ENCODE results near the gene OPCML. TPM values are rescaled to one million over a fixed set of nuclear protein-coding genes. Genes with fewer than 3 reads are reported as not detected.

The OPCML gene
- total RNA-seq, 1 experiment from 2014 or later = not detected

DNA sequence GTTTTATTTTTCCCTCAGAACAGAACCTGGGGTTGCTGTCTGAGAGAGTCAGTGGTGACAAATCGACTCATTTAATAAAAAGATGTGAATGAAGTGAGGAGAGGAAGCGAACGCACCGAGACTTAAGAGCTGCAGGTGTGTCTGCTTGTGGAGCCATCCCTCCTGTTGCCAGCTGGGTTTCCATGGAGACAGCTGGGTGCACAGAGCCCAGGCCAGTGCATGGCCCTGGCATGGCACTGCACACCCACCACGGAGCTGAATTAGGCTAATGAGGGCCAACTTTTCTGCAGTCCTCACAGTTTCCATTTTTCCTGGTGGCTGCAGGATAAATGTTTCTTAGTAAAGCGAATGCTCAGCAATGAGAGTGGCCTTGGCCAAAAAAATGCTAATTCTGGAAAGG is 750.2 kb downstream of the OPCML start:
- H3K27me3 ChIP-seq (ENCODE audit: insufficient read depth, low read depth) = peaks cover 8% of the 10 kb centered on the region; the same call in 1 of the 2 replicates
- no peaks in the 10 kb centered on the region for H3F3A ChIP-seq (ENCODE audit: insufficient read depth, low read depth)
- H3K36me3 ChIP-seq (ENCODE audit: low read depth) = no peaks in the 10 kb centered on the region
- no peak overlapping the region for H2AFZ ChIP-seq
- BruUV-seq (replicated peaks) = no TSS peak
- no peak overlapping the region for H3K4me2 ChIP-seq
- H3K9me3 ChIP-seq (ENCODE audit: insufficient read depth, low read depth) = no peaks in the 10 kb centered on the region
- intact Hi-C loops (cut with micrococcal nuclease; ENCODE audit: unreplicated experiment) = no loop called here
- POLR2A ChIA-PET (ENCODE audit: unreplicated experiment) = no interaction called here
- H4K20me1 ChIP-seq (ENCODE audit: insufficient read depth) = no peaks in the 10 kb centered on the region
- H3K27ac ChIP-seq = no peak overlapping the region
- no peak for DNase-seq
- CTCF ChIA-PET = no interaction called here
- H3K4me3 ChIP-seq = no peak overlapping the region
- TF ChIP-seq, protein P1, sequence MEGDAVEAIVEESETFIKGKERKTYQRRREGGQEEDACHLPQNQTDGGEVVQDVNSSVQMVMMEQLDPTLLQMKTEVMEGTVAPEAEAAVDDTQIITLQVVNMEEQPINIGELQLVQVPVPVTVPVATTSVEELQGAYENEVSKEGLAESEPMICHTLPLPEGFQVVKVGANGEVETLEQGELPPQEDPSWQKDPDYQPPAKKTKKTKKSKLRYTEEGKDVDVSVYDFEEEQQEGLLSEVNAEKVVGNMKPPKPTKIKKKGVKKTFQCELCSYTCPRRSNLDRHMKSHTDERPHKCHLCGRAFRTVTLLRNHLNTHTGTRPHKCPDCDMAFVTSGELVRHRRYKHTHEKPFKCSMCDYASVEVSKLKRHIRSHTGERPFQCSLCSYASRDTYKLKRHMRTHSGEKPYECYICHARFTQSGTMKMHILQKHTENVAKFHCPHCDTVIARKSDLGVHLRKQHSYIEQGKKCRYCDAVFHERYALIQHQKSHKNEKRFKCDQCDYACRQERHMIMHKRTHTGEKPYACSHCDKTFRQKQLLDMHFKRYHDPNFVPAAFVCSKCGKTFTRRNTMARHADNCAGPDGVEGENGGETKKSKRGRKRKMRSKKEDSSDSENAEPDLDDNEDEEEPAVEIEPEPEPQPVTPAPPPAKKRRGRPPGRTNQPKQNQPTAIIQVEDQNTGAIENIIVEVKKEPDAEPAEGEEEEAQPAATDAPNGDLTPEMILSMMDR (conservative IDR thresholded peaks at IDR 0.05) = no peak
- TF ChIP-seq EZH2 (IDR thresholded peaks at IDR 0.05; ENCODE audit: low read depth) = no peak
- H3K4me1 ChIP-seq (replicated peaks; ENCODE audit: insufficient read depth) = no peaks in the 10 kb centered on the region
- H3K9me2 ChIP-seq (ENCODE audit: insufficient read depth) = no peaks in the 10 kb centered on the region
- no peaks in the 10 kb centered on the region for H3K79me2 ChIP-seq (ENCODE audit: low read depth)

DNA sequence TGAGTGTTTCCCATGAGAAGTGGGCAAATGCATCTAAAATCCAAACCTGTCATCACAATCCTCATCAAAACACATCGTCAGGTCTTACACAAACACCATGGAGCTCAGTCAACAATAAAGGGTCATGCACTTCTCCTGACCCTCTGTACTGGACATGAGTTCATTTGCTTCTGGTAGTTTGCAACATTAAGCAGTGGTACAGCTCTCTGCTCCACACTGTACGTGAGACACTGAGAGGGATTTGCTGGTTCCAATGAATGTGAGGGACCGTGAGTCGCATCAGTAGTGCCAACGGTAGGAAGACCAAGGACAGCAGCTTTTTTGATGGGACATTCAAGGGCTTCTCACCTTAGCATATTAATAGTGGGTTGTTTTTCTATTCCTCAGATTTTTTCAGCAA is 752.3 kb downstream of the OPCML start:
- no TSS peak for BruUV-seq (replicated peaks)
- POLR2A ChIA-PET (ENCODE audit: unreplicated experiment) = no interaction called here
- DNase-seq = no peak
- H4K20me1 ChIP-seq (ENCODE audit: insufficient read depth) = no peaks in the 10 kb centered on the region
- H3K9me2 ChIP-seq (ENCODE audit: insufficient read depth) = no peaks in the 10 kb centered on the region
- intact Hi-C loops (cut with micrococcal nuclease; ENCODE audit: unreplicated experiment) = no loop called here
- H3K4me2 ChIP-seq = no peak overlapping the region
- H3K4me3 ChIP-seq = no peak overlapping the region
- peaks cover 6% of the 10 kb centered on the region; the same call in 1 of the 2 replicates for H3K27me3 ChIP-seq (ENCODE audit: insufficient read depth, low read depth)
- no peaks in the 10 kb centered on the region for H3F3A ChIP-seq (ENCODE audit: insufficient read depth, low read depth)
- no peaks in the 10 kb centered on the region for H3K9me3 ChIP-seq (ENCODE audit: insufficient read depth, low read depth)
- CTCF ChIA-PET = no interaction called here
- H2AFZ ChIP-seq = no peak overlapping the region
- H3K4me1 ChIP-seq (replicated peaks; ENCODE audit: insufficient read depth) = no peaks in the 10 kb centered on the region
- H3K27ac ChIP-seq = no peak overlapping the region
- no peak for TF ChIP-seq EZH2 (IDR thresholded peaks at IDR 0.05; ENCODE audit: low read depth)
- TF ChIP-seq, protein P1 (conservative IDR thresholded peaks at IDR 0.05) = no peak
- no peaks in the 10 kb centered on the region for H3K36me3 ChIP-seq (ENCODE audit: low read depth)
- no peaks in the 10 kb centered on the region for H3K79me2 ChIP-seq (ENCODE audit: low read depth)

DNA sequence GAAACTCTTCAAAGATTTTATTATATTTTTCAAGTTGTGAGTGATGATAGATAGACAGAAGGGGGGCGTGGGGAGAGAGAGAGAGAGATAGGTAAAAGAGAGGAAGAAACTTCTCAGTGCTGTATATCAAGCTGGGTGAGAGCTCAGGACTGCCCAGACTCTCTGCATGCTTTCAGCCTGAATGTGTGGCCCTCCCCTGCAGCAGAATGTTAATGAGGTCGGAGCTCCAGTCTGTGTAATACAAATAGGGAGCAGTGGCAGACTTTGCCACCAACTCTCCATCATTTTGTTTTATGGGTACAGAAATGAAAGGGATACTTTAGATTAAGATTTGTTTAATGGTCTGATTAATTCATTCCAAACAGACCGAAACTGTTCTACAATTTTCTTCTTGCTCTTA is 752.8 kb downstream of the OPCML start:
- Histone ChIP-seq H4K20me1 (ENCODE audit: insufficient read depth) (no peaks in the 10 kb centered on the region), H3F3A (ENCODE audit: insufficient read depth, low read depth) (no peaks in the 10 kb centered on the region), H3K27me3 (ENCODE audit: insufficient read depth, low read depth) (peaks cover 6% of the 10 kb centered on the region), H2AFZ (no peak overlapping the region), H3K9me2 (ENCODE audit: insufficient read depth) (no peaks in the 10 kb centered on the region), H3K4me1 (replicated peaks; ENCODE audit: insufficient read depth) (no peaks in the 10 kb centered on the region), H3K36me3 (ENCODE audit: low read depth) (no peaks in the 10 kb centered on the region), H3K27ac (no peak overlapping the region), H3K4me3 (no peak overlapping the region), H3K4me2 (no peak overlapping the region), H3K79me2 (ENCODE audit: low read depth) (no peaks in the 10 kb centered on the region), H3K9me3 (ENCODE audit: insufficient read depth, low read depth) (no peaks in the 10 kb centered on the region)
- DNase-seq = no peak
- CTCF ChIA-PET = no interaction called here
- BruUV-seq (replicated peaks) = no TSS peak
- TF ChIP-seq, protein P1 (conservative IDR thresholded peaks at IDR 0.05) = no peak
- TF ChIP-seq EZH2 (IDR thresholded peaks at IDR 0.05; ENCODE audit: low read depth) = no peak
- POLR2A ChIA-PET (ENCODE audit: unreplicated experiment) = no interaction called here
- intact Hi-C loops (cut with micrococcal nuclease; ENCODE audit: unreplicated experiment) = no loop called here

Measured in PC-9 (cell line).